HG03460 (cell line): ENCODE results near the gene SENP2.
"Not testable (repeated sequence)": the region's sequence is repeated elsewhere in the genome, so short reads cannot be mapped to it uniquely, and the experiment has no call there.

Experiments used
- ATAC-seq: cut with Tn5 transposase; IDR thresholded peaks from one replicate; pipeline ENCODE4 v1.9.1; 2021; ENCODE audit not compliant: unreplicated experiment

Gene SENP2

GRCh38 chr3:185646382-185647133, 60.5 kb downstream of the SENP2 start:
- no peak for ATAC-seq

GRCh38 chr3:185647134-185647879, 61.2 kb downstream of the SENP2 start:
- ATAC-seq: no peak

GRCh38 chr3:185647880-185648210, 61.8 kb downstream of the SENP2 start:
- no peak for ATAC-seq

DNA sequence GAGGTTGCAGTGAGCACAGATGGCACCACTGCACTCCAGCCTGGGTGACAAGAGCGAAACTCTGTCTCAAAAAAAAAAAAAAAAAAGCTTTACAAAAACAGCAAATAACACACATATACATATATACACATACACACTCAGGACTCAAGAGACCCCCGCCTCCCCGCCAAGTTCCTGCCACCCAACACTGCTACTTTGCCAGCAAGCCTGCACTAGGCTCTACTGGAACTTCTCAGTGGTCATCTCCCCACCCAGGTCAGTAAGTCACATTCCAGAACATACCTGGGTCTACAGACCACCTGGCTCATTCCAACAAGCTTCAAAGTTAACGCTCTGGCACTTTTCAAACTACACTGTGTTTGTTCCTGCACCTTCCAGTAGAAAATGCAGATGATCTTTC, 62.3 kb downstream of the SENP2 start:
- no peak for ATAC-seq

GRCh38 chr3:185649414-185649813, 63.3 kb downstream of the SENP2 start:
- no peak for ATAC-seq

DNA sequence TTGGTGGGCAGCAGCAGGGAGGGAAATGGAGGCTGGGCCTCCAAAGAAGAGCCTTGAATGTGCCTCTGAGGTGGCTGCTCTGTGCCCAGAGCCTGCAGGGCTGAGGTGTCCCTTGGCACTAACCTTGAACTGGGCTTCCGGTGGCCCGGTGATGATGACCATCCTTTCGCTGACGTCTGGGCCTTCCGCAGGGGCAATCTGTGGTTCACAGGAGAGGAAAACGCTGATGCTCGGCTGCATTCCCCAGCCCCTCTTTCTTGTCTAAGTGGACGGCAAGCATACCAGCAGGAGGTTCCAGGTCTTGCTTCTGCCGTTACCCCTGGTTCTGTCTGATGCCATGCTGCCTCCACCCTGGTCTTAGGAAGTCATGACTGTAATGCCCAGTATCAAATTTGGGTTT, 65.9 kb downstream of the SENP2 start:
- no peak for ATAC-seq

GRCh38 chr3:185653949-185654757, 68.1 kb downstream of the SENP2 start:
- no peak for ATAC-seq

DNA sequence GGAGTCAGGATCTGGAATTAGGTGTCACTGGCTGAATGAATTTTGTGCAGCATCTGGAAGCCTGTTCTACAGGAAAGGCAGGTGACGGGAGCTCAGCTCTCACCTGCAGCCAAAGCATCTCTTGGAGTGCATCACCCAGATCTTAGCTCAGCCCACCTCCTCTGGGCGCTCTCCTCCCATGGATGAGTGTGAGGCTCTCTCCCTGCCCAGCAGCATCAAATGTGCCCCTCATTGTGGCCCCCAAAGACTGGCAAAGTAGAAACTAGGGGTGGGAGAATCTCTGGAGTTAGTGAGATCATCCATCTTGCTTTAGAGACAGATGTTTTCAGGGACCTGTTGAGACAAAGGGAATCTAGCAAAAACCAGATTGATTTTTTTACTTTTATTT, 68.7 kb downstream of the SENP2 start:
- no peak for ATAC-seq

DNA sequence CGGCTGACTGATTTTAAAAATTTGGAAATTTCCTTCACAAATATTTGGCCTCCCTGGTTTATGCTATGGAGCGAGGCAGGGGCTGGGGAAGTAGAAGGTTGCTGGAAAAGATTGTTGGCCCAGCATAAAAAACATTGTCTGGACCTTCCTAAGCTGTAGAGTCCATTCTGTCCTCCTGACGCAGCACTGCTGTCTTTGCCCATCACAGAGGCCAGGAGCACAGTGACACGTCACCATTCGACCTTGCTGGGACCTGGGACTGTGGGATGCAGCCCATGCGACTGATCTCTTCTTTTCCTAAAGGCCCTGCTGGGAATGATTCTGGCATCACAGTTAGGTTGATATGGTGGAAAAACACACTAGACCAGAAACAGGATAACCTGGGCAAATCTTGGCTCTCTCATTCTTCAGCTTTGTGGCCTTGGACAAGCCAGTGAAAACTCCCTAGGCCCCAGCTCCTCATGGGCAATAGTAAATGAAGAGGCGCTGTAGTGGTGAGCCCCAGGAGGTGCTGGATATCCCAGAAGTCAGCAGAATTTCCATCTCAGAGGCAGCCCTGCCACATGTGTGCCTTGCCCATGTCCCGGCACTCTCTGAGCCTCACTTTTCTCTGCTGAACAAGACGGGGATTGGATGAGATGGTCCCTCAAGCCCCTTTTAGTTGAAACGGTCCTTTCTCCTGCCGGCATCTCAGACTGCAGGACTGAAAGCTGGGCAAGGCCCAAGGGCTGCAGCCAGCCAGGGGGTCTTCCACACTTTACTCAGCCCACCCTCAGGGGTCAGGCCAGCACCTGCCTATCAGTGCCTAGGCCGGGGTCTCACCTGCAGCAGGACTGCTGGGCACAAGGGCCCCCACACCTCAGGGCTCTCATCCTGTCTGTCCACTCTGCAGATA, 69.6 kb downstream of the SENP2 start:
- ATAC-seq: no peak

DNA sequence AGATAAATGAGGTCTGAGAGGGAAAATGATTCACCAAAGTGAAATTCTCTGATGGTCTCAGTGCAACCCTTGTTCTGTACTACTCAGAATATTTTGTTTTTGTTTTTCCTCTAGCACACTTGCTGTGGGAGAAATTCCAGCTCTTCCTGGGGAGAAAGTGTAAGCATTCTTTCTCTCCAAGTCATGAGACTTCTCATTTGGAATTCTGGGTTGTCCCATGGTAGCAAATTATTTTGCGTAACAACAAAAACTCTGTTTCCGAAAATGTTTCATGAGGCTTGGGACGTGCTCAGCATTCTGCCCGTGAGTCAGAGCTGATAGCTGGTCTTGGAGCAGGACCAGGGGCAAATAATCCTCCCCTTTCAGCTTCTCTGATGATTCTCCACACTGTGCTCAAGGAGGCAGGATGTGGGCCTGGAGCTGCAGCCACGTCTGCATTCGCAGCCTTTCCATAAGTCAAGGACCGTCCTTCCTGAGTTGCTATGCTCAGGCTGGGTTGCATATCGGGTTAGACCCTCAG, 70.3 kb downstream of the SENP2 start:
- ATAC-seq: no peak

- ATAC-seq: no peak
These were observed 71.1 kb downstream of the SENP2 start for GRCh38 chr3:185657211-185657610.

DNA sequence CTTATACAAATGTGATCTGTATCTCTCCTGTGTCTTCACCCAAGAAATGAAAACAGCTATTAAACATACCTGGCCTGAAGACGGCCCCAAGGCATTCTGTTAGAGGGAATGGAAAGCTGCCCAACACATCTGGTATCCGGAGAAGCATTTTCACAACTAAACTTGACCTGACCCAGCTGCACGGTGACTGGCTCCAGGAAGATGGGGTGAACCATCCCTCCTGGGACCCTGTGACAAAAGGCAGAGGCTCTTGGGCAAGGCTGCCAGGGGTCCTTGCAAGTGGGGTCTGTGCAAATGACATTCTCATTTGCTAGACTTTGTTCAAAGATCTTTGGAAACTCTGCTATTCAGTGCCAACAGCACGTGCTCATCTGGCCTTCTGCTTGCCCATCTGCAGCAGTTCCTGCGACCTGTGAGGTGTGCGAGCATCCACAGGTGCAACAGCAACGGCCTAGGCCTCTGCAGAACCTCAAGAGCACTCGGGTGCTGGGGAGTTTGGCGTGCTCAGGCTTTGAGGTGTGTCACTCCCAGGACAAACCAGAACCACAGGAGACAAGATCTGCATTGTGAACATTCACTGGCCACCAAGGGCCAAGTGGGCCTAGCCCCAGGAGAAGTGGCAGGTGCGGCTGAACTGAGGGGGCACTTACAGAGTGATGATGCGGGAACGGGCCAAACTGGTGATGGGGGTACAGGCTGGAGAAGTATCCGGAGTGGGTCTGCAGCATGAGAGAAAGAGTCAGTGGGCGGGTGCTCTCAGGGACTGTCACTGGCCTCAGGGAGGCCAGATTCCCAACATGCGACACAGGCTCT, 71.8 kb downstream of the SENP2 start:
- ATAC-seq: no peak

GRCh38 chr3:185658504-185658912, 72.4 kb downstream of the SENP2 start:
- ATAC-seq: no peak

DNA sequence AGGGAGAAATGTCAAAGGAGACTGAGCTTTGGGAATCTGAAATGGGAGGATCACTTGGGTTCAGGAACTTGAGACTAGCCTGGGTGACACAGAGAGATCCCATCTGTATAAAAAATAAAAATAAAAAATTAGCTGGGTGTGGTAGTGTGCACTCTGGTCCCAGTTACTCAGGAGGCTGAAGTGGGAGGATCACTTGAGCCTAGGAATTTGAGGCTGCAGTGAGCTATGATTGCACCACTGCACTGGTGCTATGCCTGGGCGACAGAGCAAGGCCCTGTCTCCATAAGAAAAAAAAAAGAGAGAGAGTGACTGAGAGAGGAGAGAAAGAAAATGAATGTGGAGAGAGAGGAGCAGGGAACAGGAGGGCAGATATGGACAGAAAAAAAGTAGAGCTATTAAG, 72.8 kb downstream of the SENP2 start:
- ATAC-seq: no peak

GRCh38 chr3:185659942-185660921, 74.1 kb downstream of the SENP2 start:
- peak; percentile 68 for ATAC-seq

- ATAC-seq: not testable (repeated sequence)
These were observed 75.2 kb downstream of the SENP2 start for GRCh38 chr3:185661296-185661695.

- no peak for ATAC-seq
These were observed 75.7 kb downstream of the SENP2 start for GRCh38 chr3:185661772-185662171.

DNA sequence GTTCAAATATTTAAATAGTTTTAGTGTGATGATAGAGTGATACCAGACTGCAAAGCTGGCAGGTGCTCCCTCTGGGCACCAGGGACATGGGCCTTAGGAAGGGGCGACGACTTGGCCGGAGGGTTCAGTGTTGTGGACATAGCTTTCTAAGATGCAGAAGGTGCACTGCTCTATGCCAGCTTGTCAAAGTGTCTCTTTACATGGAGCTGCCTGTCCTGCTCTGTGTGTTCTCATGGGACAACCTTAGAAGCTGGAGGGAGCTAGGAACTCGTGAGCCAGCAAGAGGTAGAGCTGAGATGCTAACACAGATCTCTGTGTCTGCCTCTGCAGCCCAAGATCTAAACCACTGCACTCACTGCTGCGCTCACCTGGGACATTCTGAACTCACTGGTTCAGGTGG, 77.8 kb downstream of the SENP2 start:
- ATAC-seq: no peak

DNA sequence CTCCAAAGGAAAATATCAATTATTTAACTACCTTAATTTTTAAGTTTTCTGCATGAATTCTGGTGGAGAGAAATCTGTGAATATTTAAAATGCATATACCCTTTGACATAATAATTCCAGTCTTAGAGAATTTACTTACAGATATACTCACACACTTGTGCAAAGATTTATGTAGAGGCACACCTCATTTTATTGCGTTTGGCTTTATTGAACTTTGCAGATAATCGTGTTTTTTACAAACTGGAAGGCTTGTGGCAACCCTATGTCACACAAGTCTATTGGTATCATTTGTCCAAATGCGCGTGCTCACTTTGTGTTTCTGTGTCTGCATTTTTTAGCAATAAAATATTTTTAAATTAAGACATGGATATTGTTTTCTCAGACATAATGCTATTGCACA, 81.5 kb downstream of the SENP2 start:
- no peak for ATAC-seq
